Transverse colon (tissue), 4 donors: ENCODE data around the gene SLC25A25. TPM values are rescaled to one million over a fixed set of nuclear protein-coding genes. Genes with fewer than 3 reads are reported as not detected.

Experiments
- DNase-seq: peaks from one replicate; pipeline ENCODE4 v3.0.0-alpha.2; 2019
- H3K27ac ChIP-seq, 4 donors: fragments of 200-600 bp; sonication (generic); 2 replicates each; pipeline ENCODE4 v1.5.1; 2016 to 2018; ENCODE audit warnings: inconsistent platforms in 4 of 4
- H3K27me3 ChIP-seq: fragments of 200-600 bp; sonication (generic); 2 replicates; pipeline ENCODE4 v1.5.1; 2017; ENCODE audit warnings: inconsistent platforms
- H3K36me3 ChIP-seq, 4 donors: fragments of 200-600 bp; sonication (generic); 2 replicates each; pipeline ENCODE4 v1.5.1; 2017 to 2019; ENCODE audit warnings: inconsistent platforms in 4 of 4
- H3K4me1 ChIP-seq, 4 donors: fragments of 200-600 bp; sonication (generic); 2 replicates each; pipeline ENCODE4 v1.5.1; 2017 to 2020; ENCODE audit warnings: inconsistent platforms in 4 of 4
- H3K4me3 ChIP-seq, 4 donors: fragments of 200-600 bp; sonication (generic); 1 replicate in 1 of 4; 2 replicates in 3 of 4; pipeline versions ENCODE4 v1.5.1 to v1.6.1; 2017 to 2019; ENCODE audit warnings: inconsistent platforms in 4 of 4
- H3K9me3 ChIP-seq, 2 donors: fragments of 200-600 bp; sonication (generic); 2 replicates each; pipeline ENCODE4 v1.5.1; 2017 to 2019; ENCODE audit warnings: inconsistent platforms in 2 of 2
- CTCF ChIP-seq, 5 experiments: fragments of 200-600 bp in 3 of 5; fragments of 450-650 bp in 2 of 5; sonication (generic) in 3 of 5; IDR thresholded peaks; 1 replicate in 2 of 5; 2 replicates in 3 of 5; pipeline ENCODE4 v1.5.1; 2016 to 2017; ENCODE audit warnings: antibody characterized with exemption in 5 of 5, inconsistent platforms in 3 of 5, mild to moderate bottlenecking in 2 of 5, moderate library complexity in 1 of 5
- EP300 ChIP-seq: sonication (generic); formaldehyde crosslinking; IDR thresholded peaks from one replicate; pipeline ENCODE4 v1.6.1; 2017; ENCODE audit warnings: antibody characterized with exemption, low read depth
- POLR2A ChIP-seq: fragments of 450-650 bp; IDR thresholded peaks from one replicate; pipeline ENCODE4 v1.6.1; 2016; ENCODE audit warnings: antibody characterized with exemption, mild to moderate bottlenecking, moderate library complexity
- POLR2AphosphoS5 ChIP-seq, 3 donors: sonication (generic); formaldehyde crosslinking; IDR thresholded peaks; one replicate each; pipeline ENCODE4 v1.6.1; 2016; ENCODE audit warnings: antibody characterized with exemption in 3 of 3
- WGBS, 2 donors: methylation state at CpG; one replicate each; pipeline ENCODE4 v1.1.5; 2018; ENCODE audit warnings: low coverage in 1 of 2; 5-methylcytosine and 5-hydroxymethylcytosine counted together
- in situ Hi-C, 4 donors: fragments of 200-750 bp; cut with MboI; loops; one replicate each; pipeline versions ENCODE4 v1.15.0 to v1.15.1; 2017; ENCODE audit warnings: low sequenced_read_pairs in 3 of 4, low pct_ligation_motif_present in 1 of 4, low pct_unique_long_range_greater_than_20kb in 1 of 4
- intact Hi-C: fragments of 100-400 bp; cut with DNase I; formaldehyde crosslinking; loops from one replicate; pipeline ENCODE4 v1.15.1; 2023; ENCODE audit warnings: low total_unique reads
- total RNA-seq, 4 donors: library from RNA; depleted of rRNA; stranded (reverse); fragments of >200 nt; gene quantifications; one replicate each; pipeline ENCODE4 v1.1.0, GENCODE V29; 2016

Gene SLC25A25
- total RNA-seq, 4 donors from 2014 or later = 25.5 to 35.5 (median 32.5) TPM

DNA sequence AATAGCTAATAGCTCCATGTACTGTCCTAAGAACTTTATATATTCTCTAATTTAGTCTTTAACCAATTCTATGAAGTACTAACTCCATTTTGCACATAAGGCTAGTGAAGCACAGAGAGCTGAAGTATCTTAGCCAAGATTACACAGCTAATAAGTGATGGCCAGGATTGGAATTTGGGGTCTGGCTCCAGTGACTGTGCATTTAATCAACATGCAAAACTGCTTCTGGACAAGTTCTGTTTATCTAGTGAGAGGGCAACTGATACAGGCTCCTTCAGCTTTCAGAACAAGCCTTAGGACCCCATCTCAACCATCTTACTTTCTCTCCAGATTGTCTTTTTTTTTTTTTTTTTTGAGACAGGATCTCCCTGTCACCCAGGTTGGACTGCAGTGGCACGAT is 21.3 kb downstream of the SLC25A25 start:
- no peak overlapping the region for H3K27ac ChIP-seq
- in situ Hi-C loops (no loop called here), intact Hi-C loops (no loop called here)
- TF ChIP-seq EP300 (no peak), POLR2A (no peak), CTCF (IDR thresholded peaks at IDR 0.05) (no peak), POLR2AphosphoS5 (IDR thresholded peaks at IDR 0.05) (no peak)
- peaks cover 14 to 60% (median 32%) of the 10 kb centered on the region in 4 donors for H3K4me1 ChIP-seq
- 100% methylated on average over 1 of the region's 1 CpG; no CpG with 5 or more reads in 1 of the 2 donors for WGBS, 2 donors
- H3K27me3 ChIP-seq = no peaks in the 10 kb centered on the region
- no peaks in the 10 kb centered on the region for H3K36me3 ChIP-seq
- no peak for DNase-seq
- H3K4me3 ChIP-seq = no peak overlapping the region
- H3K9me3 ChIP-seq = no peaks in the 10 kb centered on the region

GRCh38 chr9:128091144-128091543 is 23.1 kb downstream of the SLC25A25 start:
- Histone ChIP-seq H3K27me3 (no peaks in the 10 kb centered on the region), H3K4me1 (peaks cover 14 to 61% (median 36%) of the 10 kb centered on the region in 4 donors), H3K27ac (peak overlapping the region in 3 of 4 donors; percentile 28 to 91 (median 89)), H3K36me3 (no peaks in the 10 kb centered on the region), H3K9me3 (no peaks in the 10 kb centered on the region), H3K4me3 (no peak overlapping the region)
- TF ChIP-seq EP300 (no peak), CTCF (IDR thresholded peaks at IDR 0.05) (no peak), POLR2A (no peak), POLR2AphosphoS5 (IDR thresholded peaks at IDR 0.05) (no peak)
- peak; percentile 48 for DNase-seq
- in situ Hi-C loops (no loop called here), intact Hi-C loops (no loop called here)
- 64 to 78% methylated on average over 9 to 13 of the region's 13 CpGs for WGBS, 2 donors

DNA sequence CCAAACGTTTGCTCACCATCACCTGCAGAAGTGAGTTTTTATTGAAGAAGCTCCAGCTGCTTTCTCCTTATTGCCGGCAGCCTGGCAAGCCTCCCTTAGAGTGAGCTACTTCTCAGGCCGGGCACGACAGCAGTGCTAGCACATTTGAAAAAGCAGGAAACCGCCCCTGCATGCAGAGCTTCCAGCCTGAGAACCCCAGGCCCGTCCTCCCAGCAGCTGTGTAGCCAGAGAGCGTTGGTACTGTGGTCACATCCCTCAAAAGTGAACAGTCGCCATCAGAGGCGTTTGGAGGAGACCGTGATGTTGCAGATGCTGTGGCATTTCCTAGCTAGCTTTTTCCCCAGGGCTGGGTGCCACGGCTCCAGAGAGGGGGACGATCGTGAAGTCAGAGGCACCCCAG is 23.5 kb downstream of the SLC25A25 start:
- Histone ChIP-seq H3K36me3 (no peaks in the 10 kb centered on the region), H3K27me3 (no peaks in the 10 kb centered on the region), H3K4me3 (no peak overlapping the region), H3K27ac (peak overlapping the region; percentile 28 to 91 (median 88)), H3K9me3 (no peaks in the 10 kb centered on the region), H3K4me1 (peaks cover 14 to 66% (median 36%) of the 10 kb centered on the region in 4 donors)
- in situ Hi-C loops (no loop called here), intact Hi-C loops (no loop called here)
- 76% methylated on average over 12 of the region's 13 CpGs; no CpG with 5 or more reads in 1 of the 2 donors for WGBS, 2 donors
- TF ChIP-seq EP300 (no peak), POLR2AphosphoS5 (IDR thresholded peaks at IDR 0.05) (no peak), CTCF (IDR thresholded peaks at IDR 0.05) (no peak), POLR2A (no peak)
- no peak for DNase-seq

DNA sequence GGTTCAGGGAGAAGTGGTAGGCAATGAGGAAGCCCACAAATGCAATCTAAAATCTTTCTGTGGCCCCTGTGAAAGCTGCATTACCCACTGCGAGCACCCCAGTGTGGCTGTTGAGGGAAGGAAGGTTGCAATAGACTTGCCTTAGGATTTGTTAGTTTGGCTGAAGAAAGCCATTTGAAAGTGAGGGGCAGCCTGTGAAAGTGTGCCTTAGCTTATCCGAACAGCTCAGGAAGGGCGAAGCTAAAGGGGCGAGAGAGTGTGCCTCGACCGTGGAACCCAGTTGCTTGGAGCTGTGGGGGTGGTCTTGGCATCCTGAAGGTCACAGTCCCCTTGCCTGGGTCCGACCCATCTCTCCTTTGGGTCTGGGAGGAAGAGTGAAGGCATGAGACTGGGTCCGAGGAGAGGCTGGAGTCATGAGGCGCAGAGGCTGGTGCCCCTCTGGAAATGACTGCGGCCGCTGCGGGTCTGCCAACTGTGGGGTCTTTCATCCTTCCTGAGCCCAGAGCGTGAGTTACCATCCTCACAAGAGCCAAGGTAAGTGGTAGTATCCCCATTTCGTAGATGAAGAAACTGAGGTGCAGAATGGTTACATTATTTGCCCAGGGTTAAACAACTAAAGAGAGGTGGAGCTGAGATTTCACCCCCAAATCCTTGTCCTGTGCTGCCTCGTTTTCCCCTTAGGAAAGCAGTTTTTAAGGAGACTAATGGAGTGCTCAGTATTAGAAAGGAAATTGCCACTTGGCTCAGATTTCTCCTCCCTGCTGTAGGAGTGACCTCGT is 24.4 kb downstream of the SLC25A25 start:
- Histone ChIP-seq H3K36me3 (no peaks in the 10 kb centered on the region), H3K4me3 (no peak overlapping the region), H3K27ac (peak overlapping the region; percentile 86 to 91 (median 88)), H3K9me3 (no peaks in the 10 kb centered on the region), H3K4me1 (peaks cover 14 to 68% (median 37%) of the 10 kb centered on the region in 4 donors), H3K27me3 (no peaks in the 10 kb centered on the region)
- DNase-seq = no peak
- WGBS, 2 donors = 83 to 86% methylated on average over 8 to 16 of the region's 16 CpGs
- in situ Hi-C loops (no loop called here), intact Hi-C loops (loop anchor here (1.0 kb wide), 1 partner anchor 19 kb away; no protein-coding TSS in a partner anchor)
- TF ChIP-seq POLR2AphosphoS5 (IDR thresholded peaks at IDR 0.05) = no peak
- TF ChIP-seq POLR2A = no peak
- no peak for TF ChIP-seq CTCF (IDR thresholded peaks at IDR 0.05)
- TF ChIP-seq EP300 = no peak
